Rectal smooth muscle tissue (tissue), 1 donor: Measurements from ENCODE around the gene IL1R1.
"Not testable (repeated sequence)": the region's sequence is repeated elsewhere in the genome, so short reads cannot be mapped to it uniquely, and the experiment has no call there.

Experiments
- H3K27ac ChIP-seq: one replicate; pipeline ENCODE4 v1.7.0; 2013; ENCODE audit warnings: low read depth, low read length, inconsistent platforms
- H3K27me3 ChIP-seq: one replicate; pipeline ENCODE4 v1.7.0; 2013; ENCODE audit warnings: low read length; ENCODE audit not compliant: control insufficient read depth, insufficient read depth
- H3K36me3 ChIP-seq: one replicate; pipeline ENCODE4 v1.7.0; 2013; ENCODE audit warnings: low read length; ENCODE audit not compliant: control insufficient read depth, insufficient read depth
- H3K4me1 ChIP-seq: one replicate; pipeline ENCODE4 v1.7.0; 2013; ENCODE audit warnings: low read length; ENCODE audit not compliant: control insufficient read depth, insufficient read depth
- H3K4me3 ChIP-seq: one replicate; pipeline ENCODE4 v1.7.0; 2013; ENCODE audit warnings: low read length
- H3K9ac ChIP-seq: one replicate; pipeline ENCODE4 v1.7.0; 2013; ENCODE audit warnings: low read length

IL1R1 gene, protein sequence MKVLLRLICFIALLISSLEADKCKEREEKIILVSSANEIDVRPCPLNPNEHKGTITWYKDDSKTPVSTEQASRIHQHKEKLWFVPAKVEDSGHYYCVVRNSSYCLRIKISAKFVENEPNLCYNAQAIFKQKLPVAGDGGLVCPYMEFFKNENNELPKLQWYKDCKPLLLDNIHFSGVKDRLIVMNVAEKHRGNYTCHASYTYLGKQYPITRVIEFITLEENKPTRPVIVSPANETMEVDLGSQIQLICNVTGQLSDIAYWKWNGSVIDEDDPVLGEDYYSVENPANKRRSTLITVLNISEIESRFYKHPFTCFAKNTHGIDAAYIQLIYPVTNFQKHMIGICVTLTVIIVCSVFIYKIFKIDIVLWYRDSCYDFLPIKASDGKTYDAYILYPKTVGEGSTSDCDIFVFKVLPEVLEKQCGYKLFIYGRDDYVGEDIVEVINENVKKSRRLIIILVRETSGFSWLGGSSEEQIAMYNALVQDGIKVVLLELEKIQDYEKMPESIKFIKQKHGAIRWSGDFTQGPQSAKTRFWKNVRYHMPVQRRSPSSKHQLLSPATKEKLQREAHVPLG

DNA sequence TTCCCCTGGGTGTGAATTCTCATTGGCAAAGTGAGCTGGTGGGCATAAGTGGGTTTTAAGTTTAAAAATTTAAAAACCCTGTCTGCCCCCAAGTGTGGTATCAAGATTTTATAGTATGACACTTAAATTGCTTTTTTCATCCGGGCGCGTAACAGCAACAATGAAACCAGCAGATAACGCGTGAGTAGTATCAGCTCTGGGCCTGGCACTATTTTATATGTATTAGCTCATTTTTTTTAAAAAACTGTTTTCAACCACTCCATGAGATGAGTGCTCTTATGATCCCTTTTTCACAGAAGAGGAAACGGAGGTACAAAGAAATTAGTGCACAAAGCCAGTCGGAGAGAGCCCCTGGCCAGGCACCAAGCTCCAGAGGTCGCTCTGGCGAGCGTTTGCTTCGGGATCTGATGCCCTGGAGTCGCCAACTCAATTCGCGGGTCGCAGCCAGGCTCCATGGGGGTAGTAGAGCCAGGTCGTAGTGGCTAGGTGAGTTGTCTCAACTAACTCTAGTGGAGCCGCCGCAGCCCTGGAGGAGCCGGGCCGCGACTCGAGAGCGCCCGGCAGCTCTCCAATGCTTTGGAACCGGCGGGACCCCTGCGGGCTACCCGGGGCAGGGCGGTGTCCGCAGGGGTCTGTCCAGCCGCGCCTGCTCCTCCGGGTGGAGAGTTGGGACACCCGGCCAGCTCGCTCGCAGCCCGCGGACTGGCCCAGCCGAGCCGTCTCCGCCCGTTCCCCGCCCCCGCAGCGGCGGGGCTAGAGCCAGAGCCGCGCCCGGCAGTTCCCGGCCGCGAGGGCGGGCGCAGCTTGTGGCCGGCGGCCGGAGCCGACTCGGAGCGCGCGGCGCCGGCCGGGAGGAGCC lies at the start of gene IL1R1:
Gene IL1R1, plus strand, starts transcription at position 777 of the 859 bp plus-strand sequence. CDS start 14,979 bp downstream, outside the sequence.
- no peaks in the 10 kb centered on the region for H3K36me3 ChIP-seq
- peak within 1 kb of the TSS; percentile 78 for H3K27ac ChIP-seq
- H3K4me1 ChIP-seq = peaks cover 3% of the 10 kb centered on the region
- peak within 1 kb of the TSS; percentile 82 for H3K4me3 ChIP-seq
- peak within 1 kb of the TSS; percentile 57 for H3K9ac ChIP-seq
- H3K27me3 ChIP-seq = no peaks in the 10 kb centered on the region

DNA sequence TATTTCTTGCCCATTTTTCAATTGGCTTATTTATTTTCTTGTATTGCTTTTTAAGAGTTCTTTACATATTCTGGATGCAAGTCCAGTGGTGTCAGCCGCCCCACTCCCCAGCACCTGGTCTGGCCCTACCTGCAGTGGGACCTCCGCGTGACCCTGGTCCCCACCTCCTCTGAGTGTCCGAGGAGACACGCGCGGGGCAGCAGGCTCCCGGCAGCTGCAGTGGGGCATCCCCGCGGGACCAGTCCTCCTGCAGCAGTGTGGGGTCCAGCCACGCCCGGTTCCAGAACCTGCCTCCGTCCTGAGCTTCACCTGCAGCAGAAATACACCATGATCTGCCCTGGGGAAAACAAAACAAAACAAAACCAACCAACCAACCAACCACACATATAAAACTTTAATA lies 48.9 kb upstream of the IL1R1 start:
- Histone ChIP-seq H3K9ac (no peak overlapping the region), H3K36me3 (no peaks in the 10 kb centered on the region), H3K27me3 (no peaks in the 10 kb centered on the region), H3K4me3 (no peak overlapping the region), H3K4me1 (no peaks in the 10 kb centered on the region), H3K27ac (no peak overlapping the region)

DNA sequence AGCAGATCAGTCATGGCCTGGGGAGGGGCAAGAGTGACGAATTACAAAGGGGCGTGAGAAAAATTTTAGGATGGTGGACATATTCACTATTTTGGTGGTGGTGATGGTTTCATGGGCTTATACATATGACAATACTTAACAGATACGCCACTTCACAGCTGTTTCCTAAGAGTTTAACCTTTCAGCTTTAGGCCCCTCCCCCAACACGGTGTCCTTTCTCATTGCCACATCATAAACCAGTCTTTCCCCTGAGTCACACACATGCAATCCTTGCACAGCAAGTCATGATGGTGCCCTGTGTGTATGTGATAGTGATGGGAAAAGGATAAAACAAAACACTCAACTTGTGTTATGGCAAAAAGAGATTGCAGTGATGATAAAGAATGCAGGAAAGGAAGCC lies 47.6 kb upstream of the IL1R1 start:
- no peak overlapping the region for H3K9ac ChIP-seq
- H3K36me3 ChIP-seq = no peaks in the 10 kb centered on the region
- no peaks in the 10 kb centered on the region for H3K4me1 ChIP-seq
- no peak overlapping the region for H3K27ac ChIP-seq
- no peaks in the 10 kb centered on the region for H3K27me3 ChIP-seq
- no peak overlapping the region for H3K4me3 ChIP-seq

DNA sequence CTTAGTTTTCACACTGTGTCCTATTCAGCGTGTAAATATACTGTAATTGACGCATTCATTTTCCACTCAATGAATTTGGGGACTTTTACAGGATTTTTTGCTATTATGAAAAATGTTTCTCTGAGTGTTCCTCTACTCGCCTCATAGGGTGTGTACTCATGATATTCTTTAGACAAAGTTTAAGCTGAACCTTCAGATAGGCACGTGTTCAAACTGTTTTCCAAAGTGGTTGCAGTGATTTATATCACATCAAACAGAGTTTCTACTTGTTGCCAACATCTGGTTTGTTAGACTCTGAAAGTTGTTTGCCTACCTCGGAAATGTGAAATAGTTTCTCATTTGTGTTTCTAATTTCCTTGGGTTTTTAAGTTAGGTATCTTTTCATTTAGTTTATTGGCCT lies 46.4 kb upstream of the IL1R1 start:
- H3K4me3 ChIP-seq = no peak overlapping the region
- H3K27me3 ChIP-seq = no peaks in the 10 kb centered on the region
- H3K36me3 ChIP-seq = no peaks in the 10 kb centered on the region
- H3K27ac ChIP-seq = no peak overlapping the region
- no peak overlapping the region for H3K9ac ChIP-seq
- H3K4me1 ChIP-seq = no peaks in the 10 kb centered on the region

DNA sequence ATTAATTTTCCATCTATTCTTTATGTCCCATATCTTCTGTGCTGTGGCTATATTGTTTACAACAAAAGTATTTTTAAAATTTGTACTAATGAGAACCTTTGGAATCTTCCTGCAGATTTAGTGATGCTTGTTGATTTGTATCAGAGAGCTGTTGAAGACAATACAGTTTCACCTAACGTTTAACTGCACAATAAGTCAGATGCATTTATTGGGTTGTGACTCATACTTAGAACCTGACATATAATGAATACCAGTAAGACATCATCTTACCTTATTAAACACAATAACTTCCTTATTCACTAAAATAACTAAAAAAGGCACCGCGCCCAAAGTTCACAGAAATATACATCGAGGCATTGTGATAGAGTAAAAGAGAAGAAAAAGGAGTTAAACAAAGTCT lies 43.8 kb upstream of the IL1R1 start:
- no peak overlapping the region for H3K9ac ChIP-seq
- no peak overlapping the region for H3K27ac ChIP-seq
- no peaks in the 10 kb centered on the region for H3K27me3 ChIP-seq
- H3K4me1 ChIP-seq = no peaks in the 10 kb centered on the region
- H3K36me3 ChIP-seq = no peaks in the 10 kb centered on the region
- H3K4me3 ChIP-seq = no peak overlapping the region

DNA sequence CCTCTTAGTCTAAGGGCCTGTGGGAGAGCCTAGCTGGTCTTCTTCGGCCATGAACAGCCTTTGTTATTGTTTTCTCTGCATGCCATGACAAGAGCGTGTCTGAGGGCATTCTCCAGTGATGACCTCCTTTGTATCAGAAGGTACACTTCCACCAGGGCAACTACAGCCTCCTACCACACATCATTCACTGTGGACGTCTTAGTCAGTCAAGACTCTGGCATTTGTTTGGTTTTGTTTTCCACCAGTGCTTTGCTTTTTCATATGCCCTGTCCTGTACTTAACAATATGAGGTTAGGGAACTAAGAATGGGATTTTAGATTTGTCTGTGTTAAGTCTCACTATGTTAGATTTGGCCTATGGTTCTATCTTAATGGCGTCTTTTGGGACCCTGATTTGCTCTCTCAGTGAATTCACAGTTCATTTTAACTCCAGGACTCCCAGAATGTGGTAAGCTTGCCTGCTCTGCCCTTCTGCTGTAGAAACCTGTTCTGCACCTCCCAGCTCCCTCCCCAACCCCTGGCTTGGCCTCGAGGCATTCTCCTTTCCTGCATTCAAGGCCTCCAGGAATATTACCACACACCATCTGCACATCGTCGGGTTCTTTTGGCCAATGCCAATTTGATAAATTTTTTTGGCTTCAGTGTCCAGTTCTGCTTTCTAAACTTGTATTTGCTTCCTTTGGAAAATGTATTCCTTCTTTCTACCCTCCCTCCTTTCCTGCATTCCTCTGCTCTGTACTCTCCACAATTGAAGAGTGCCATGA lies 42.8 kb upstream of the IL1R1 start:
- Histone ChIP-seq H3K36me3 (no peaks in the 10 kb centered on the region), H3K27me3 (no peaks in the 10 kb centered on the region), H3K27ac (no peak overlapping the region), H3K4me1 (no peaks in the 10 kb centered on the region), H3K4me3 (no peak overlapping the region), H3K9ac (no peak overlapping the region)

DNA sequence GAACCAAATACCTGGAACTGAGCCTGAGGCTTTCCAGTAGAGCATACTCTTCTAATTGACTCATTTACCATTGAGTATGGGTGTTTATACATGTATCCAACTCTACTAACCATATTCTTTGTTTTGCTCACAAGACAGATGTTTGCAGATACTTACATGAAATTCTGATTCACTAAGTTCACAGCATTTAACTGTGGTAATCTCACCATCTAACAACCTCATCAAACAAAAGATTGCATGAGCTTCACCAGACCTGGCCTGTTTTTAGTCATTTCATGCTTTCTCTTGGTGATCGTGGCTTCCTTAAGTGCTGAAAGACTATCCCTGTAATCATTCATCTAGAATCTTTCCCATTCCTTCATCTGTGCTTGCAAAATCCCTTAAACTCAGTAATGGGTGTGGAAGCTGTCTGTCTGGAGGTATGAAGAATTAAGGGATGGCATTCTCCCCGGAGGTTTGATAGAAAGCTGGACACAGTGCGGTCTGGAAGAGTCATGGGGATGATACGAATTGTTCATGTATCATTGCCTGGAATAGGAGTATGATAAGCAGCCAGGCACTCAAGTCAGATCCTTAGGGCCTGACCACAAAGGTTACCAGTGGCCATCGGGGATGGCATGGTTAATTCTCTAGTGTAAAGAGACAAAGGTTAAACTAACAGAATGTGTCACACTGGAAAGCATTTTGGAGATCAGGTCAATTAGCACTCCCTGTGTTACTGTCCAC lies 42.0 kb upstream of the IL1R1 start:
- no peaks in the 10 kb centered on the region for H3K27me3 ChIP-seq
- H3K4me1 ChIP-seq = no peaks in the 10 kb centered on the region
- no peak overlapping the region for H3K9ac ChIP-seq
- no peak overlapping the region for H3K4me3 ChIP-seq
- no peaks in the 10 kb centered on the region for H3K36me3 ChIP-seq
- H3K27ac ChIP-seq = no peak overlapping the region

DNA sequence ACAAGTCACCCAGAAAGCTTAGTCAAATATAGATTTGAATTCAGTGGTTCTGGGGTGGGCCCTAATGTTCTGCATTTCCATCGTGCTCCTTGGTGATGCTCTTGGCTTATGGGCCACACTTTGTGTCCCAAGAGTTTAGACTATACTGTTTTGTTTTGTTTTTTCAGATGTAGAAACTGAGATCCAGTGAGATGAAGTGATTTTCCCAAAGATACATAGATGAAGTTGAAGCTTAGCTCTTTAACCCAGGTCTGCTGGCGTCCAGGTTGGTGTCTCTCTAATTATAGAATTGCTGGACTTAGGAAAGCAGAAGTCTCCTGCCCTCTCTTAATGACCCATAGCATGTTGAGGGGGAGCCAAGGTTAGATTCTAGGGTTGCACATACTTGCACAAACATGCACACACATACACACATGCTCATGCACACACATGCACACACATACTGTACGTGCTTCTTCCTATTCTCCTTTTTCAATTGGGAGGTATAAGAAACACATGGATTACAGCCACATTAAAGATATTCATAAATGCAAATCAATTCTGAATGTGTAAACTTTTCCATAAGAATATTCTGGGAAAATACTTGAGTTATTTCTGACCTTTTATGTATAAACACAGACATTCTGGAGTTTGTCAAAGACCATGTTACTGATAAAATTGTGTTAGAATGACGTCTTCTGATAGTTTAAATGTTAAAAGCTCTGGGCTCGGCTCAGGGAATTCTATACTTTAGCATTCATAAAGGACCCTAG lies 41.3 kb upstream of the IL1R1 start:
- H3K27me3 ChIP-seq = no peaks in the 10 kb centered on the region
- no peaks in the 10 kb centered on the region for H3K4me1 ChIP-seq
- H3K4me3 ChIP-seq = no peak overlapping the region
- H3K36me3 ChIP-seq = no peaks in the 10 kb centered on the region
- no peak overlapping the region for H3K9ac ChIP-seq
- H3K27ac ChIP-seq = no peak overlapping the region

DNA sequence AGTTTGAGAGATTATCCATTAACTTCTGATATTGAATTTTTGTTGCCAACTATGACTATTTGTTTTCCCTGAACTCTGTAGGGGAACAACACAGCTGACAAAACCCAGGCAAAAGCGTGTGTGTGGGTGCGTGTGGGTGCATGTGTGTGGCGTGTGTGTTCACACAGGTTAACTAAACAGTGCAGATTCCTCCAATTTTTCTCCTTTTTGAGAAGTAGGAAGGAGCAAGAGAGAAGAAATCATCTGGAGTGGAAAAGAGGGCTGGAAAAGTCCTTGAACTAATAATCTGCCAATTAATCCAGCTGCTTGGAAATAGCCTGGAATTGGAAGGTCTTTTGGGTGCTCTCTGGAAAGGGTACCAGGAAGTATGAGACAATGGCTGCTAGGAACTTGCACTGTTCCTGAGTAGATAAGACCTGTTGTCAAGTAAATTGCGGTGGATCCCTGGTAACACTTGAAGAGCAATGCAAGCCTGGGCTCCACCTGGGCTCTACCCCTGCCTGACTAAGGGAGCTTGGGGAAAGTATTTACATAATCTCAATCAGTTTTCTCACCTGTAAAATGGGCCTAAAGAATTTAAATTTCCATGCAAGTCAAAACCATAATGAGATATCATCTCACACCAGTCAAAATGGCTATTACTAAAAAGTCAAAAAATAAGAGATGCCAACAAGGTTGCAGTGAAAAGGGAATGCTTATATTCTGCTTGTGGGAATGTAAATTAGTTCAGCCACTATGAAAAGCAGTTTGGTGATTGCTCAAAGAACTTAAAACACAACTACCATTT lies 40.5 kb upstream of the IL1R1 start:
- Histone ChIP-seq H3K27me3 (no peaks in the 10 kb centered on the region), H3K9ac (no peak overlapping the region), H3K4me3 (no peak overlapping the region), H3K4me1 (no peaks in the 10 kb centered on the region), H3K36me3 (no peaks in the 10 kb centered on the region), H3K27ac (no peak overlapping the region)

DNA sequence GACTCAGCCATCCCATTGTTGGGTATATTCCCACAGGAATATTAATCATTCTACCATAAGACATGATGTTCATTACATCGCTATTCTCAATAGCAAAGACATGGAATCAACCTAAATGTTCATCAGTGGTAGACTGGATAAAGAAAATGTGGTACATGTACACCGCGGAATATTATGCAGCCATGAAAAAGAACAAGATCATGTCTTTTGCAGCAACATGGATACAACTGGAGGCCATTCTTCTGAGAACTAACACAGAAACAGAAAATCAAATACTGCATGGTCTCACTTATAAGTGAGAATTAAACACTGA lies 40.0 kb upstream of the IL1R1 start:
- not testable (repeated sequence) for H3K4me3 ChIP-seq, H3K9ac ChIP-seq, H3K27ac ChIP-seq, H3K36me3 ChIP-seq, H3K4me1 ChIP-seq, H3K27me3 ChIP-seq

DNA sequence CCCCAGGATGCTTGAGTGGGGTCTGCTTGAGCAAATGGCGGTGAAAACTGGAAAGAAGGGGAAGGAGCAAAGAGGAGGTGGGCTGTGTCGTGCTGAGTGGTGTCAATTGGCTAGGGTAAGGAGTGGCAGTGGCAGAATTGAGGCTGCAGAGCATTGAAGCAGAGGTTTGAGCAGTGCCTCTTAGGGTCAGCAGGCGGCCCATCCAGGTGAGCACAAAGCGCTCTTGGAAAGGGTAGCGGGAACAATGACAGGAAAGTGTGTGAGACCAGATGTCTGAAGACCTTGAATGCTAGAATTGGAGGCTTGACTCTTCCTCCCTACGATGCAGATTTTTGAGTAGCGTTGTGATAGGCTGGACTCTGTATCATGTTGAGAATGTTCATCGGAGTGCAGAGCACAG lies 39.3 kb upstream of the IL1R1 start:
- Histone ChIP-seq H3K27ac (no peak overlapping the region), H3K36me3 (no peaks in the 10 kb centered on the region), H3K4me3 (no peak overlapping the region), H3K9ac (no peak overlapping the region), H3K4me1 (no peaks in the 10 kb centered on the region), H3K27me3 (no peaks in the 10 kb centered on the region)
